PC-3 (cell line): Measurements from ENCODE around the gene PLPPR1. TPM values are rescaled to one million over a fixed set of nuclear protein-coding genes. Genes with fewer than 3 reads are reported as not detected.

ENCODE experiments used
- ATAC-seq: fragments of 200-7000 bp; cut with Tn5 transposase; 2 replicates; pipeline ENCODE4 v1.9.1; 2020; ENCODE audit warnings: mild to moderate bottlenecking, moderate library complexity
- BruUV-seq: library from RNA; stranded (reverse); fragments of 400-500 nt; replicated peaks from 2 replicates; lab custom pipeline; 2021; lab: Mats Ljungman, UMichigan
- CTCF ChIA-PET: fragments of 300-600 bp; sonication (Branson Sonifier 250); formaldehyde crosslinking; loops from one replicate; lab custom pipeline; 2022; ENCODE audit warnings: antibody characterized with exemption; lab: Charles Lee
- POLR2A ChIA-PET: fragments of 300-600 bp; sonication (Branson Sonifier 250); formaldehyde crosslinking; loops from one replicate; lab custom pipeline; 2022; ENCODE audit warnings: antibody characterized with exemption; ENCODE audit not compliant: unreplicated experiment; lab: Charles Lee
- DNase-seq: peaks from one replicate; pipeline ENCODE4 v3.0.0-alpha.2; 2015
- H2AFZ ChIP-seq: fragments of 300-600 bp; sonication (generic); 2 replicates; pipeline ENCODE4 v1.6.0; 2016; ENCODE audit warnings: antibody characterized with exemption, low read length
- H3F3A ChIP-seq: fragments of 300-600 bp; sonication (generic); one replicate; pipeline ENCODE4 v1.6.0; 2017; ENCODE audit warnings: antibody characterized with exemption, low read length, control low read depth, mild to moderate bottlenecking; ENCODE audit not compliant: unreplicated experiment
- H3K27ac ChIP-seq: fragments of 300-600 bp; sonication (generic); 2 replicates; pipeline ENCODE4 v1.5.1; 2016; ENCODE audit warnings: mild to moderate bottlenecking, low read length
- H3K27me3 ChIP-seq: fragments of 300-600 bp; sonication (generic); 2 replicates; pipeline ENCODE4 v1.6.1; 2016; ENCODE audit warnings: low read length, mixed read lengths
- H3K36me3 ChIP-seq: fragments of 300-600 bp; sonication (generic); 2 replicates; pipeline ENCODE4 v1.6.1; 2016; ENCODE audit warnings: low read depth, mixed run types, low read length, mixed read lengths
- H3K4me1 ChIP-seq: fragments of 300-600 bp; sonication (generic); 2 replicates; pipeline ENCODE4 v1.5.1; 2016; ENCODE audit warnings: low read length; ENCODE audit not compliant: insufficient read depth
- H3K4me2 ChIP-seq: fragments of 300-600 bp; sonication (generic); 2 replicates; pipeline ENCODE4 v1.6.0; 2016; ENCODE audit warnings: low read length
- H3K4me3 ChIP-seq: fragments of 300-600 bp; sonication (generic); 2 replicates; pipeline ENCODE4 v1.5.1; 2016; ENCODE audit warnings: mild to moderate bottlenecking, low read length, mixed read lengths
- H3K79me2 ChIP-seq: fragments of 300-600 bp; sonication (generic); 2 replicates; pipeline ENCODE4 v1.6.1; 2017; ENCODE audit warnings: low read length, mixed read lengths
- H3K9ac ChIP-seq: fragments of 300-600 bp; sonication (generic); 2 replicates; pipeline ENCODE4 v1.6.0; 2016; ENCODE audit warnings: mild to moderate bottlenecking, low read length
- H3K9me2 ChIP-seq: fragments of 300-600 bp; sonication (generic); replicated peaks from 2 replicates; pipeline ENCODE4 v1.6.1; 2016; ENCODE audit warnings: mixed run types, low read length, mixed read lengths
- H3K9me3 ChIP-seq: fragments of 300-600 bp; sonication (generic); 2 replicates; pipeline ENCODE4 v1.6.1; 2016; ENCODE audit warnings: low read length, mixed read lengths
- H4K20me1 ChIP-seq: fragments of 300-600 bp; sonication (generic); 2 replicates; pipeline ENCODE4 v1.6.1; 2016; ENCODE audit warnings: low read length, mixed read lengths
- CTCF ChIP-seq: fragments of 300-600 bp; sonication (generic); conservative IDR thresholded peaks from 2 replicates; pipeline ENCODE4 v1.5.1; 2017; ENCODE audit warnings: antibody characterized with exemption, low read depth, mild to moderate bottlenecking, low read length
- EZH2 ChIP-seq: fragments of 300-600 bp; sonication (generic); IDR thresholded peaks from one replicate; pipeline ENCODE4 v1.6.1; 2017; ENCODE audit warnings: antibody characterized with exemption, mild to moderate bottlenecking, low read length; ENCODE audit not compliant: unreplicated experiment
- EZH2phosphoT487 ChIP-seq: fragments of 300-600 bp; sonication (generic); IDR thresholded peaks from 2 replicates; pipeline ENCODE4 v1.6.1; 2018; ENCODE audit warnings: mild to moderate bottlenecking, antibody characterized with exemption, low read length, borderline replicate concordance
- intact Hi-C: fragments of 100-400 bp; cut with micrococcal nuclease; formaldehyde crosslinking; loops from 2 replicates; pipeline ENCODE4 v1.9.0; 2023
- total RNA-seq: library from RNA; depleted of rRNA; stranded (reverse); fragments of >200 nt; gene quantifications from 2 replicates; pipeline ENCODE4 v1.2.3, GENCODE V29; 2014

PLPPR1 gene
- total RNA-seq, 1 experiment from 2014 or later, result not detected

- DNase-seq, result no peak
- Histone ChIP-seq H3K9ac (no peak overlapping the region), H4K20me1 (no peaks in the 10 kb centered on the region), H3K4me1 (no peaks in the 10 kb centered on the region), H3K27me3 (no peaks in the 10 kb centered on the region; the same call in 1 of the 2 replicates), H3K79me2 (no peaks in the 10 kb centered on the region), H3K9me2 (no peaks in the 10 kb centered on the region), H3K9me3 (no peaks in the 10 kb centered on the region), H3F3A (no peaks in the 10 kb centered on the region), H3K36me3 (no peaks in the 10 kb centered on the region), H3K27ac (no peak overlapping the region), H3K4me3 (no peak overlapping the region), H2AFZ (no peak overlapping the region), H3K4me2 (no peak overlapping the region)
- no TSS peak for BruUV-seq
- CTCF ChIA-PET, result no interaction called here
- POLR2A ChIA-PET, result no interaction called here
- TF ChIP-seq EZH2 (no peak), EZH2phosphoT487 (no peak)
- ATAC-seq, result no peak
- intact Hi-C loops, result no loop called here
These were observed 236.7 kb downstream of the PLPPR1 start for GRCh38 chr9:101265261-101265660.

GRCh38 chr9:101268426-101268825 is 239.9 kb downstream of the PLPPR1 start:
- Histone ChIP-seq H3K79me2 (no peaks in the 10 kb centered on the region), H3K36me3 (no peaks in the 10 kb centered on the region), H3F3A (no peaks in the 10 kb centered on the region), H3K9me2 (no peaks in the 10 kb centered on the region), H3K9ac (no peak overlapping the region), H4K20me1 (no peaks in the 10 kb centered on the region), H3K4me2 (no peak overlapping the region), H3K9me3 (no peaks in the 10 kb centered on the region), H3K27me3 (no peaks in the 10 kb centered on the region; the same call in 1 of the 2 replicates), H3K4me1 (no peaks in the 10 kb centered on the region), H3K27ac (no peak overlapping the region), H2AFZ (no peak overlapping the region), H3K4me3 (no peak overlapping the region)
- no peak for TF ChIP-seq EZH2phosphoT487
- no peak for TF ChIP-seq EZH2
- TF ChIP-seq CTCF, result no peak
- intact Hi-C loops, result no loop called here
- POLR2A ChIA-PET, result no interaction called here
- BruUV-seq, result no TSS peak
- DNase-seq, result no peak
- no peak for ATAC-seq
- CTCF ChIA-PET, result no interaction called here

GRCh38 chr9:101269591-101270283 is 241.2 kb downstream of the PLPPR1 start:
- BruUV-seq, result no TSS peak
- Histone ChIP-seq H3K9ac (no peak overlapping the region), H2AFZ (no peak overlapping the region), H3K27me3 (no peaks in the 10 kb centered on the region; the same call in 1 of the 2 replicates), H3K4me3 (no peak overlapping the region), H3K79me2 (no peaks in the 10 kb centered on the region), H3K36me3 (no peaks in the 10 kb centered on the region), H4K20me1 (no peaks in the 10 kb centered on the region), H3K27ac (no peak overlapping the region), H3K4me2 (no peak overlapping the region), H3K9me3 (no peaks in the 10 kb centered on the region), H3K4me1 (no peaks in the 10 kb centered on the region), H3K9me2 (no peaks in the 10 kb centered on the region), H3F3A (no peaks in the 10 kb centered on the region)
- POLR2A ChIA-PET, result interaction anchor here (0.6 kb wide), 1 partner anchor 34 kb away, joined by 3 read pairs; no protein-coding TSS in a partner anchor
- intact Hi-C loops, result no loop called here
- CTCF ChIA-PET, result no interaction called here
- DNase-seq (no peak), ATAC-seq (no peak)
- TF ChIP-seq CTCF (no peak), EZH2 (no peak), EZH2phosphoT487 (no peak)
